ENCODE data around the gene MKLN1.
A peak's percentile ranks its signal among the peaks of the same experiment; 100 is the strongest.

The MKLN1 gene

GRCh38 chr7:131489196-131489595 is 161.5 kb downstream of the MKLN1 start:
- peaks cover 8% of the 10 kb centered on the region for H3K36me3 Mint-ChIP-seq (ENCODE audit: low read depth)
- H3K27ac Mint-ChIP-seq: no peak overlapping the region
- H3K4me1 Mint-ChIP-seq: peaks cover 11% of the 10 kb centered on the region
- H3K4me3 Mint-ChIP-seq: no peak overlapping the region
- no peaks in the 10 kb centered on the region for H3K9me3 Mint-ChIP-seq
- no peaks in the 10 kb centered on the region for H3K27me3 Mint-ChIP-seq (ENCODE audit: low read depth)
- no peak for TF ChIP-seq CTCF (IDR thresholded peaks at IDR 0.05; ENCODE audit: unreplicated experiment in 3 of 3)

GRCh38 chr7:131489881-131490280 is 162.2 kb downstream of the MKLN1 start:
- H3K9me3 Mint-ChIP-seq: no peaks in the 10 kb centered on the region
- H3K27ac Mint-ChIP-seq: no peak overlapping the region
- no peaks in the 10 kb centered on the region for H3K27me3 Mint-ChIP-seq (ENCODE audit: low read depth)
- H3K4me3 Mint-ChIP-seq: no peak overlapping the region
- H3K4me1 Mint-ChIP-seq: peaks cover 15% of the 10 kb centered on the region
- H3K36me3 Mint-ChIP-seq (ENCODE audit: low read depth): peaks cover 8% of the 10 kb centered on the region
- no peak for TF ChIP-seq CTCF (IDR thresholded peaks at IDR 0.05; ENCODE audit: unreplicated experiment in 3 of 3)

- H3K27ac Mint-ChIP-seq: peak overlapping the region in 1 of 3 experiments; percentile 1
- no peak for TF ChIP-seq CTCF (IDR thresholded peaks at IDR 0.05; ENCODE audit: unreplicated experiment in 3 of 3)
- H3K4me1 Mint-ChIP-seq: peaks cover 25% of the 10 kb centered on the region
- H3K4me3 Mint-ChIP-seq: no peak overlapping the region
- H3K9me3 Mint-ChIP-seq: no peaks in the 10 kb centered on the region
- no peaks in the 10 kb centered on the region for H3K27me3 Mint-ChIP-seq (ENCODE audit: low read depth)
- H3K36me3 Mint-ChIP-seq (ENCODE audit: low read depth): peaks cover 22% of the 10 kb centered on the region
Observed at GRCh38 chr7:131493081-131493480, 165.4 kb downstream of the MKLN1 start.

- Mint-ChIP-seq H3K4me3 (no peak overlapping the region), H3K36me3 (ENCODE audit: low read depth) (peaks cover 21% of the 10 kb centered on the region), H3K27ac (peak overlapping the region in 1 of 3 experiments; percentile 1), H3K9me3 (no peaks in the 10 kb centered on the region), H3K4me1 (peaks cover 25% of the 10 kb centered on the region), H3K27me3 (ENCODE audit: low read depth) (no peaks in the 10 kb centered on the region)
- no peak for TF ChIP-seq CTCF (IDR thresholded peaks at IDR 0.05; ENCODE audit: unreplicated experiment in 3 of 3)
Observed at GRCh38 chr7:131493581-131493980, 165.9 kb downstream of the MKLN1 start.

- H3K4me3 Mint-ChIP-seq: no peak overlapping the region
Observed at GRCh38 chr7:131494182-131494581, 166.5 kb downstream of the MKLN1 start.

More at GRCh38 chr7:131494182-131494581, 166.5 kb downstream of the MKLN1 start:
- Mint-ChIP-seq H3K36me3 (ENCODE audit: low read depth) (peaks cover 25% of the 10 kb centered on the region), H3K9me3 (no peaks in the 10 kb centered on the region), H3K4me1 (peaks cover 25% of the 10 kb centered on the region), H3K27me3 (ENCODE audit: low read depth) (no peaks in the 10 kb centered on the region), H3K27ac (peak overlapping the region in 1 of 3 experiments; percentile 1)
- no peak for TF ChIP-seq CTCF (IDR thresholded peaks at IDR 0.05; ENCODE audit: unreplicated experiment in 3 of 3)
